Transverse colon (tissue), 4 donors: ENCODE data around the gene ETFB. TPM values are rescaled to one million over a fixed set of nuclear protein-coding genes. Genes with fewer than 3 reads are reported as not detected.

ENCODE experiments used
- DNase-seq: peaks from one replicate; pipeline ENCODE4 v3.0.0-alpha.2; 2019
- H3K27ac ChIP-seq, 4 donors: fragments of 200-600 bp; sonication (generic); 2 replicates each; pipeline ENCODE4 v1.5.1; 2016 to 2018; ENCODE audit warnings: inconsistent platforms in 4 of 4
- H3K27me3 ChIP-seq: fragments of 200-600 bp; sonication (generic); 2 replicates; pipeline ENCODE4 v1.5.1; 2017; ENCODE audit warnings: inconsistent platforms
- H3K36me3 ChIP-seq, 4 donors: fragments of 200-600 bp; sonication (generic); 2 replicates each; pipeline ENCODE4 v1.5.1; 2017 to 2019; ENCODE audit warnings: inconsistent platforms in 4 of 4
- H3K4me1 ChIP-seq, 4 donors: fragments of 200-600 bp; sonication (generic); 2 replicates each; pipeline ENCODE4 v1.5.1; 2017 to 2020; ENCODE audit warnings: inconsistent platforms in 4 of 4
- H3K4me3 ChIP-seq, 4 donors: fragments of 200-600 bp; sonication (generic); 1 replicate in 1 of 4; 2 replicates in 3 of 4; pipeline versions ENCODE4 v1.5.1 to v1.6.1; 2017 to 2019; ENCODE audit warnings: inconsistent platforms in 4 of 4
- H3K9me3 ChIP-seq, 2 donors: fragments of 200-600 bp; sonication (generic); 2 replicates each; pipeline ENCODE4 v1.5.1; 2017 to 2019; ENCODE audit warnings: inconsistent platforms in 2 of 2
- EP300 ChIP-seq: sonication (generic); formaldehyde crosslinking; IDR thresholded peaks from one replicate; pipeline ENCODE4 v1.6.1; 2017; ENCODE audit warnings: antibody characterized with exemption, low read depth
- POLR2A ChIP-seq: fragments of 450-650 bp; IDR thresholded peaks from one replicate; pipeline ENCODE4 v1.6.1; 2016; ENCODE audit warnings: antibody characterized with exemption, mild to moderate bottlenecking, moderate library complexity
- POLR2AphosphoS5 ChIP-seq, 3 donors: sonication (generic); formaldehyde crosslinking; IDR thresholded peaks; one replicate each; pipeline ENCODE4 v1.6.1; 2016; ENCODE audit warnings: antibody characterized with exemption in 3 of 3
- WGBS, 2 donors: methylation state at CpG; one replicate each; pipeline ENCODE4 v1.1.5; 2018; ENCODE audit warnings: low coverage in 1 of 2; 5-methylcytosine and 5-hydroxymethylcytosine counted together
- in situ Hi-C, 4 donors: fragments of 200-750 bp; cut with MboI; loops; one replicate each; pipeline versions ENCODE4 v1.15.0 to v1.15.1; 2017; ENCODE audit warnings: low sequenced_read_pairs in 3 of 4, low pct_ligation_motif_present in 1 of 4, low pct_unique_long_range_greater_than_20kb in 1 of 4
- intact Hi-C: fragments of 100-400 bp; cut with DNase I; formaldehyde crosslinking; loops from one replicate; pipeline ENCODE4 v1.15.1; 2023; ENCODE audit warnings: low total_unique reads
- total RNA-seq, 4 donors: library from RNA; depleted of rRNA; stranded (reverse); fragments of >200 nt; gene quantifications; one replicate each; pipeline ENCODE4 v1.1.0, GENCODE V29; 2016
- TF ChIP-seq, protein P1 (sequence below), 5 experiments: fragments of 200-600 bp in 3 of 5; fragments of 450-650 bp in 2 of 5; sonication (generic) in 3 of 5; IDR thresholded peaks; 1 replicate in 2 of 5; 2 replicates in 3 of 5; pipeline ENCODE4 v1.5.1; 2016 to 2017; ENCODE audit warnings: antibody characterized with exemption in 5 of 5, inconsistent platforms in 3 of 5, mild to moderate bottlenecking in 2 of 5, moderate library complexity in 1 of 5

ETFB gene
- total RNA-seq, 4 donors from 2014 or later: 56.9 to 147 (median 99.1) TPM

DNA sequence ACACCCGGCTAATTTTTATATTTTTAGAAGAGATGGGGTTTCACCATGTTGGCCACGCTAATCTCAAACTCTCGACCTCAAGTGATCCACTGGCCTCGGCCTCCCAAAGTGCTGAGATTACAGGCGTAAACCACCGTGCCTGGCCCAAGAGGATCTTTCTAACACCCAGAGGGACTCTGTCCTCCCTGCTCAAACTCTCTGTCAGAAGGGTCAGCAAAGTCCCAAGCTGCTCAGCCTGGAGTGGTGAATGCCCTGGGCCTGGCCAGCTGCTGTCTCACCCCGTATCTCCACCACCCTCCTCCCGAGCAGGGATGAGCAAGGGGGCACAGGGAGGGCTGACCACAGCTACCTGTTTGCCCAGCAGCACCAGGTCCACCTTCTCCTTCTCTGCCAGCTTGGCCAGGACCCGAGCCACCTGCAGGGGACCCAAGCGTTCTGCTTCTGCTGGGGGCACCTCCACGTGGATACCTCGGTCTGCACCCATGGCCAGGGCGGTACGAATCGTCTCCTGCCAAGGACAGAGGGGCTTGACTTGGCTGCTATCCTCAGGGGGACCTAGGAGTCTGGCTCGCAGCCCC, 13.3 kb downstream of the ETFB start:
- 96% methylated on average over 9 of the region's 16 CpGs; no CpG with 5 or more reads in 1 of the 2 donors for WGBS, 2 donors
- intact Hi-C loops (no loop called here), in situ Hi-C loops (no loop called here)
- no peaks in the 10 kb centered on the region for H3K9me3 ChIP-seq
- H3K27me3 ChIP-seq: no peaks in the 10 kb centered on the region
- no peaks in the 10 kb centered on the region for H3K4me1 ChIP-seq
- peaks cover 0 to 17% (median 7%) of the 10 kb centered on the region in 4 donors for H3K36me3 ChIP-seq
- TF ChIP-seq EP300 (no peak), POLR2A (no peak), POLR2AphosphoS5 (IDR thresholded peaks at IDR 0.05) (no peak)
- TF ChIP-seq, protein P1, sequence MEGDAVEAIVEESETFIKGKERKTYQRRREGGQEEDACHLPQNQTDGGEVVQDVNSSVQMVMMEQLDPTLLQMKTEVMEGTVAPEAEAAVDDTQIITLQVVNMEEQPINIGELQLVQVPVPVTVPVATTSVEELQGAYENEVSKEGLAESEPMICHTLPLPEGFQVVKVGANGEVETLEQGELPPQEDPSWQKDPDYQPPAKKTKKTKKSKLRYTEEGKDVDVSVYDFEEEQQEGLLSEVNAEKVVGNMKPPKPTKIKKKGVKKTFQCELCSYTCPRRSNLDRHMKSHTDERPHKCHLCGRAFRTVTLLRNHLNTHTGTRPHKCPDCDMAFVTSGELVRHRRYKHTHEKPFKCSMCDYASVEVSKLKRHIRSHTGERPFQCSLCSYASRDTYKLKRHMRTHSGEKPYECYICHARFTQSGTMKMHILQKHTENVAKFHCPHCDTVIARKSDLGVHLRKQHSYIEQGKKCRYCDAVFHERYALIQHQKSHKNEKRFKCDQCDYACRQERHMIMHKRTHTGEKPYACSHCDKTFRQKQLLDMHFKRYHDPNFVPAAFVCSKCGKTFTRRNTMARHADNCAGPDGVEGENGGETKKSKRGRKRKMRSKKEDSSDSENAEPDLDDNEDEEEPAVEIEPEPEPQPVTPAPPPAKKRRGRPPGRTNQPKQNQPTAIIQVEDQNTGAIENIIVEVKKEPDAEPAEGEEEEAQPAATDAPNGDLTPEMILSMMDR (IDR thresholded peaks at IDR 0.05): no peak
- H3K27ac ChIP-seq: no peak overlapping the region
- no peak for DNase-seq
- no peak overlapping the region for H3K4me3 ChIP-seq

DNA sequence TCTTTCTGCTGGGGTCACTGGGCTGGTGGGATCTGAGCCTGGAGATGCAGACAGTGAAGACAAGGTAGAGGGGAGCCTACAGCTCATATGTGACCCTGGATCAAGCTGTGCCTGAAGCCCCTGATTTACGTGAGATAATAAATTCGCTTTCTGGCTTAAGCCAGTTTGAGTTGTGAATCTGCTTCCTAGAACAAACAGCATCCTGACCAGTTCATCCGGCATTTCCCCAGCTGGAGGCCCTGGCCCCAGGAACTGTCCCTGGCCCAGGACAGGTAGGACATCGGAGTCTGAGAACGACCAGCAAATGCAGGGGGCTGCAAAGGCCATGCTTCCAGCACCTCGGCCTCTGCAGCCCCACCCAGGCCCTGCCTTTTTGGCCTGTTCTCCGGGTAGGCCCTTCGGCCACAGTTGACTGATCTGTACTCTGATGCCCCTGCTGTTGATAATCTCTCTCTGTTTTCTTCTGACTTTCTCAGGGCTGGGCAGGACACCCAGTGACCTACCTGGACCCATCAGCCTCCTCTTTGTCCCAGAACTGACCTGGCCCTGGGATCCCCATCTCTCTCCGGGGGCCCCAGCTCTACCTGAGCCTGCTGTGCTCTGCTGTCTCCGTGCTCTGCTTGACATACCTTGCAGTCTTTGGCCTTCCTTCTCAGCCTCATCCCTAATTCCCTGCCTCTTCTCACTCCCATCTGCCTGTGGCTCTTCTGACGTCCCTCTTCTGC, 14.8 kb downstream of the ETFB start:
- Histone ChIP-seq H3K4me3 (no peak overlapping the region), H3K9me3 (no peaks in the 10 kb centered on the region), H3K27me3 (no peaks in the 10 kb centered on the region), H3K36me3 (peaks cover 0 to 17% (median 7%) of the 10 kb centered on the region in 4 donors), H3K27ac (no peak overlapping the region), H3K4me1 (no peaks in the 10 kb centered on the region)
- intact Hi-C loops (no loop called here), in situ Hi-C loops (no loop called here)
- DNase-seq: no peak
- WGBS, 2 donors: 96 to 100% methylated on average over 2 to 11 of the region's 11 CpGs
- TF ChIP-seq, protein P1 (IDR thresholded peaks at IDR 0.05): no peak
- no peak for TF ChIP-seq POLR2A
- TF ChIP-seq POLR2AphosphoS5 (IDR thresholded peaks at IDR 0.05): no peak
- no peak for TF ChIP-seq EP300

DNA sequence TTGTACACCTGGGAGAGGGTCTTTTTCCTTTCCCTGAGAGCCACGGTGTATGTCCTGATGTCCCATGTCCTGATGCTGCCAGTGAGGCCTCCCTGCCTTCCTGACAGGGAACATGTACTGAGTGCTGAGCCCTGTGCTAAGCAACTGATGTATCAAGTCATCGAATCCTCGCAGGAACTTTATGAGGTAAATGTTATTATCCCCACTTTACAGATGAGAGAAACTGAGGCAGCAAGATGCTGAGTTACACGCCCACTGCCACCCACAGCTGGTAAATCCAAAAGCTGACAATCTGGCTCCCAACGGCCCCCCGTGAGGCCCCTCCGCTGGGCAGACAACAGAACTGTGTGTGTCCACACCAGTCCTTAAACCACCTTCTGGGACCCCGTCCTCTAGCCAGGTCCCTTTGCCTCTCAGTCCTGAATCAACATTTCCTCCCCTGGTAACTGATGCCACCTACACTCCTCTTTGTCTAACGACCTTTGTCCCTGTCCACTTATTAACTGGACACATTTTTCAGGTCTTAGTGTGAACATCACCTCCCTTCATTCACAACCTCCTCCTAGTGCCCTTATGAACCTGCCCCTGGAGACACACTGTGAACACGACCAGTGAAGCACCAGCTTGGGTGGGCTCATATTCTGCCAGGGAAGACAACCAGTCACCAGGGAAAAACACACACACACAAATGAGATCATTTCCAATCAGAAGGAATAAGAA, 18.8 kb downstream of the ETFB start:
- no peak overlapping the region for H3K27ac ChIP-seq
- TF ChIP-seq POLR2AphosphoS5 (IDR thresholded peaks at IDR 0.05): no peak
- TF ChIP-seq POLR2A: no peak
- no peak for TF ChIP-seq EP300
- TF ChIP-seq, protein P1 (IDR thresholded peaks at IDR 0.05): no peak
- intact Hi-C loops (no loop called here), in situ Hi-C loops (loop anchor here in 1 of 4 donors (25.0 kb wide), 1 partner anchor 90 kb away; no protein-coding TSS in a partner anchor)
- no peak overlapping the region for H3K4me3 ChIP-seq
- H3K9me3 ChIP-seq: no peaks in the 10 kb centered on the region
- 69% methylated on average over 10 of the region's 10 CpGs; no CpG with 5 or more reads in 1 of the 2 donors for whole genome bisulfite sequencing, 2 donors
- peaks cover 0 to 12% (median 5%) of the 10 kb centered on the region in 4 donors for H3K36me3 ChIP-seq
- H3K4me1 ChIP-seq: no peaks in the 10 kb centered on the region
- no peaks in the 10 kb centered on the region for H3K27me3 ChIP-seq
- DNase-seq: no peak

DNA sequence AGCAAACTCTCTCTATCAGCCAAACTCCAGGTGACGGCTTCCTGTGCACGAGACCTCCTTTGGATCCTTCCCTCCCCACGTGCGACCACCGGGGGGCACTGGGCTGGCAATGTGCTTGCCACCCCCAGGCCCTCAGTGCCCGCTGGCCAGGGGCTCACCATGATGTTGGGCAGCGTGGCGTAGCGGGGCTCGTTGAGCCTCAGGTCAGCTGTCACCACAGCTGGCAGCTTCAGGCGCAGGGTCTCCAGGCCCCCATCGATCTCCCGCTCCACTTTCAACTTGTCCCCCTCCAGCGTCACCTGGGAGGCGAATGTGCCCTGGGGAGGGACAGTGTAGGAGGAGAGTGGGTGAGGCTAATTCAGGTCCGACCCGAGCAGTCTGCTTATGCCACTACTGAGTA, 19.4 kb downstream of the ETFB start:
- Histone ChIP-seq H3K27ac (no peak overlapping the region), H3K4me1 (no peaks in the 10 kb centered on the region), H3K9me3 (no peaks in the 10 kb centered on the region), H3K4me3 (no peak overlapping the region), H3K36me3 (peaks cover 0 to 8% (median 3%) of the 10 kb centered on the region in 4 donors), H3K27me3 (no peaks in the 10 kb centered on the region)
- DNase-seq: no peak
- TF ChIP-seq POLR2A (no peak), EP300 (no peak), POLR2AphosphoS5 (IDR thresholded peaks at IDR 0.05) (no peak)
- TF ChIP-seq, protein P1 (IDR thresholded peaks at IDR 0.05): no peak
- intact Hi-C loops (no loop called here), in situ Hi-C loops (loop anchor here in 1 of 4 donors (25.0 kb wide), 1 partner anchor 91 kb away; no protein-coding TSS in a partner anchor)
- 86% methylated on average over 2 to 17 of the region's 17 CpGs for WGBS, 2 donors
